Brain microvascular endothelial cell (primary cell): Measurements from ENCODE around the gene TNIK.
"Not testable (repeated sequence)": the region's sequence is repeated elsewhere in the genome, so short reads cannot be mapped to it uniquely, and the experiment has no call there.

Experiments
- DNase-seq: peaks from one replicate; pipeline ENCODE4 v3.0.0-alpha.2; 2020
- H3K27ac ChIP-seq: fragments of 250-450 bp; sonication (Bioruptor Pico); 2 replicates; pipeline ENCODE4 v1.5.1; 2020; ENCODE audit warnings: mild to moderate bottlenecking, moderate library complexity
- H3K27me3 ChIP-seq: fragments of 250-450 bp; sonication (Bioruptor Pico); replicated peaks from 2 replicates; pipeline ENCODE4 v1.5.1; 2020; ENCODE audit warnings: mild to moderate bottlenecking
- H3K36me3 ChIP-seq: fragments of 250-450 bp; sonication (Bioruptor Pico); replicated peaks from 2 replicates; pipeline ENCODE4 v1.5.1; 2020; ENCODE audit warnings: mild to moderate bottlenecking
- H3K4me3 ChIP-seq: 2 replicates; pipeline ENCODE4 v1.5.1; 2011; ENCODE audit warnings: low read depth, mild to moderate bottlenecking, control low read depth, low read length, moderate library complexity
- in situ Hi-C: cut with HindIII; loops from 2 replicates; pipeline ENCODE4 v1.10.0; 2017; ENCODE audit warnings: low sequenced_read_pairs, low pct_ligation_motif_present
- TF ChIP-seq, protein P1 (sequence below): IDR thresholded peaks from 2 replicates; pipeline ENCODE4 v1.5.1; 2011; ENCODE audit warnings: low read depth, mild to moderate bottlenecking, moderate library complexity, low read length, control low read depth, inconsistent platforms; ENCODE audit errors: missing control alignments

Gene TNIK

DNA sequence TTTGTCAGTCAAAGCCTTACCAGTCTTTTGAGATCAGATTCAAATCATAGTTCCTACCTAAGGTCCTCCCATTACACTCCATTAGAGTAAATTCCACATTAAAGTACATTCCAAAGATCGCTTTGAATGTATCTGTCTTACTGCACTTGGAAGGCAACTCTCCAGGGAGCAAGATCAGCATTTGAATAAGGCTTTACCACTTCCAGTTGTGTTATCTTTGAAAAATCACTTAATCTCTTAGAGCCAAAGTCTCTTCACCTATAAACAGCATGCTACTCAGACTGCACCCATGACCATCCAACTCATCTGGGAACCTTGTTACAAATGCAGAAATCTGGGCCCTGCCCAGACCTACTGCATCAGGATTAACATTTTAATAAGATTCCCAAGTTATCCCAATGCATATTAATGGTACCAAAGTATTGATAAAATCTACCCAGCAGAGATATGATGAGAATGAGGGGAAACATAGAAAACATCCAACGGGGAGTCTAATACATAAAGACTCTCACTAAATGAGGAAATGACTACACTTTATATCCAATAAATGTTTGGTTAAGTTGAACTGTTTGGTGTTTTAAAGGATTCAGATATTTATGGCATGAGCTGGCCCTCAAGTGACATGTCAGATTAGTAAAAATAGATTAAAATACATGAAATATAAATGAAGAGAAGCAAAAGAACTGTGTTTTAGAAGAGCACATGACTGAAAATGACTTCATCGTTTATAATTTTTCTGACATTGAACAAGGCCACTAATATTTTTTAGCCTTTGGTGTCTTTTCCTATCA, 75.9 kb downstream of the TNIK start:
- H3K36me3 ChIP-seq = no peaks in the 10 kb centered on the region
- DNase-seq = peak; percentile 24
- no peak overlapping the region for H3K4me3 ChIP-seq
- peak overlapping the region; percentile 36 for H3K27ac ChIP-seq
- in situ Hi-C loops = no loop called here
- H3K27me3 ChIP-seq = no peaks in the 10 kb centered on the region
- TF ChIP-seq, protein P1, sequence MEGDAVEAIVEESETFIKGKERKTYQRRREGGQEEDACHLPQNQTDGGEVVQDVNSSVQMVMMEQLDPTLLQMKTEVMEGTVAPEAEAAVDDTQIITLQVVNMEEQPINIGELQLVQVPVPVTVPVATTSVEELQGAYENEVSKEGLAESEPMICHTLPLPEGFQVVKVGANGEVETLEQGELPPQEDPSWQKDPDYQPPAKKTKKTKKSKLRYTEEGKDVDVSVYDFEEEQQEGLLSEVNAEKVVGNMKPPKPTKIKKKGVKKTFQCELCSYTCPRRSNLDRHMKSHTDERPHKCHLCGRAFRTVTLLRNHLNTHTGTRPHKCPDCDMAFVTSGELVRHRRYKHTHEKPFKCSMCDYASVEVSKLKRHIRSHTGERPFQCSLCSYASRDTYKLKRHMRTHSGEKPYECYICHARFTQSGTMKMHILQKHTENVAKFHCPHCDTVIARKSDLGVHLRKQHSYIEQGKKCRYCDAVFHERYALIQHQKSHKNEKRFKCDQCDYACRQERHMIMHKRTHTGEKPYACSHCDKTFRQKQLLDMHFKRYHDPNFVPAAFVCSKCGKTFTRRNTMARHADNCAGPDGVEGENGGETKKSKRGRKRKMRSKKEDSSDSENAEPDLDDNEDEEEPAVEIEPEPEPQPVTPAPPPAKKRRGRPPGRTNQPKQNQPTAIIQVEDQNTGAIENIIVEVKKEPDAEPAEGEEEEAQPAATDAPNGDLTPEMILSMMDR = no peak

DNA sequence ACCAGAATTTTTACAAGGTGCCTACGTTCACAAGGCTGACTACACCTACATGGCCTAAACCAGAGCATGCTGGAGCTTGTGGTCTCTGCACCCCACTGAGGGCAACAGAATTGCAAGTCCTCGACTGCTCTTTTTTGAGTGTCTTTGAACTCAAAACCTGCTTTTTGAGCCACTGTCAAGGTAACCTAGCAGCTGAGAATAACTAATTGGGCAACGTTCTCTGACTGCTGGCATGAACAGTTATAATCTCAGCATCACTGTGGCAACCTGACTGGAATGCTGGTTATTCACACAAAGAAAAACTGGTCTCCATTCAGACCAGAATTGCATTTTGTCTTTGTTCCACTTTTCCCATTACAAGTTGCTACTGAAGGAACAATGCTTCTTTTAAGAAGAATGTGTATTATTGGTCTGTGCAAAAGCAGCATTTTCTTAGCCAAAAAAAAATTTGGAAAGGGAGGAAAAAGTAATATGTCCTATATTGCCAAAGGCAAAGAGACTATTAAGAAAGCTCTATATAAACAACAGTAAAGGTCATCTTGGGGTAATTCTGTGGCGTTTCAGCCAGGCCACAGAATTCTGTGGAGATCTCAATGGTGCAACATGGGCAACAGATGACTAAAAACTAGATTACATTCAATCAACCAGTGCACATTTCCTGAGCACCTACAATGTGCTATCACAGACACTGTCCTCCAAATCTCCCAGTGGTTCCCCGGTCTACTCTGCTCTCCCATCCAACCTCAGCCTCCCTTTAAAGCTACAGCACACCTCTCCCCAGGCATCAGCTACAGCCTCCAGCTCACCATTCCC, 76.8 kb downstream of the TNIK start:
- TF ChIP-seq, protein P1 = no peak
- H3K36me3 ChIP-seq = no peaks in the 10 kb centered on the region
- in situ Hi-C loops = no loop called here
- H3K27me3 ChIP-seq = no peaks in the 10 kb centered on the region
- peak overlapping the region; percentile 35 for H3K27ac ChIP-seq
- no peak overlapping the region for H3K4me3 ChIP-seq
- DNase-seq = peak; percentile 40

DNA sequence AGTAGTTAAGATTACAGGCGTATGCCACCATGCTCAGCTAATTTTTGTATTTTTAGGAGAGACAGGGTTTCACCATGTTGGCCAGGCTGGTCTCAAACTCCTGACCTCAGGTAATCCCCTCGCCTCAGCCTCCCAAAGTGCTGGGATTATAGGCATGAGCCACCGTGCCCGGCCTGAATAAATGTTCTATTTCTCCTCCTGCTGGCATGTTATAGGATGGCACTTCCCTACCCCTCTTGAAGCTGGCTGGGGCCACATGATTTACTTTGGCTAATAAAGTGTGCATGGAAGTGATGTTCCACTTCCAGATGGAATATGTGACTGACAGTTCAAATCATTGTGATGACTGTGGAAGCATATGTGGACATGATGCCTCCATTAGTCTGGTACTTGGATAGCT, 77.9 kb downstream of the TNIK start:
- H3K36me3 ChIP-seq, H3K27ac ChIP-seq, DNase-seq, H3K27me3 ChIP-seq, in situ Hi-C loops, H3K4me3 ChIP-seq: not testable (repeated sequence)

DNA sequence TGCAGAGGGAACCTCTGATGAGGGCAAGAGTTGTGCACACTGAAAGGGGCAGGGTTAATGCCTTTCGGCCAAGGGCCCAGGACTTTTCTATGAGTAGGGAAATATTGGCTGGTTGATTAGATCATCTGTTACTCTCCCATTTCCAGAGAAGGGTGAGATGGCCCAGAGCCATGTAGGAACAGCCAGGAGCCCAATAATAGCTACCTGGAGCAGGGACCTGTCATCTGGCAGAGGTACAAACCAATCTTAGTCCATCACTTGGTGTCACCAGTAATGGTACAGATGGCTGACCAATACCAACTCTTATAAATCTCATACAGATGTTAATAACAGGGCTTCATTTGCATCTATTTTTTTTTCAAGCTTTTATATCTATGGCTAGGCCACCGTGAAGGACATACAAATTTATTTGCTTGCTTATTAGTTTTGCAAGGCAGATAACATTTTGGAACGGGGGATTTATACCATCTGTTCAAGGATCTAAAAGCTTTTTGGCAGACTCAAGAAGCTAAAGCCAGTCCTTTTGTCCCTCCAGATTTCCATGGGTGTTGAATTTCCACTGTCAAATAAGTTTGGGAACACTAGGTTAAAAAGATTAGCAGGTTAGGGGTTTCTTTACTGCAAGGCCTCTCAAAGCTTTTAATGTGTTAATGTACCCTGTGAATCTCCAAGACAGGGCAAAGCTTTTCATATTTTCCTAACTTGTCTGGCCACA, 79.3 kb downstream of the TNIK start:
- TF ChIP-seq, protein P1 = no peak
- H3K27me3 ChIP-seq = no peaks in the 10 kb centered on the region
- H3K4me3 ChIP-seq = no peak overlapping the region
- H3K27ac ChIP-seq = no peak overlapping the region
- DNase-seq = no peak
- in situ Hi-C loops = no loop called here
- peaks cover 2% of the 10 kb centered on the region for H3K36me3 ChIP-seq

DNA sequence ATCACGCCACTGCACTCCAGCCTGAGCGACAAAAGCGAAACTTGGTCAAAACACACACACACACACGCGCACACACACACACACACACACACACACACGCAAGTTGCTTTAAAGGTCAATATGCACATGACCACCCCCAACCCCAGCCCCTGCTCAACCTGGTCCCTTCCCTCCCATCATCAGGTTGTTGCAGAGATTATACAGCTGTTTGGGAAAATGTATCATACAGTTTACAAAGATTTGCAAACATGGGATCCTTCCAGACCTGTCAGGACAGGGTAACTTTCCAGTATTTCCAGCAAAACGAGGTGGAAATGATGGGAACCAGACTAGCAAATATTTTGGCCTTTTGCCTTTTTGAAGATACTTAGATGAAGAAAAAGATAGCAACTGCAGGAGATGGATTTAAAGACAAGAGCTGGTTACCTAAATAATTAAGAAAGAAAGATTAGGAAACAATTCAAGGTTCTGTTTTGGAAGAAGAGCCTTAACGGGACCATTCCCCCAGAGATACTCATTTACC, 80.2 kb downstream of the TNIK start:
- Histone ChIP-seq H3K36me3 (peaks cover 2% of the 10 kb centered on the region), H3K27me3 (no peaks in the 10 kb centered on the region), H3K27ac (no peak overlapping the region), H3K4me3 (no peak overlapping the region)
- TF ChIP-seq, protein P1 = no peak
- no peak for DNase-seq
- in situ Hi-C loops = no loop called here

DNA sequence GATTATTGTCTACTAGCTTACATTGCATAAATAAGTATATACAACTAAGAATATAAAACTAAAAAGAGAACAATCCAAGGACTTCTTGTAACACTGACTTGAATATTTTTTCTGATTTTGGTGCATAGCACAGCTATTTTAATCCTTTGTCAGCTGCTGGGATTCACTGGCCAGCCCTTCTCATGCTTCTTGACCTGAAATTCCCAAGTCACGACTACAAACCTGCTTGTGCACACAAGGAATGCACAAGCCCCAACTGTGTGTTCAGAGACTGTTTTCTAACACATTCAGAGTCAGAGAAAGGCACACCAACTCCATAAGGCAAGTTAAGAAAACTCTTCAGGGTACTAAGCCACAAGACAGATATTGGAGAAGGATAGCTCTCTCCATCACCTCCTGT, 80.9 kb downstream of the TNIK start:
- TF ChIP-seq, protein P1 = no peak
- DNase-seq = no peak
- H3K27ac ChIP-seq = no peak overlapping the region
- H3K4me3 ChIP-seq = no peak overlapping the region
- in situ Hi-C loops = no loop called here
- H3K36me3 ChIP-seq = peaks cover 2% of the 10 kb centered on the region
- H3K27me3 ChIP-seq = no peaks in the 10 kb centered on the region
